HG03135 (cell line): ENCODE results near the gene HOXA9.

ENCODE experiments used
- ATAC-seq: cut with Tn5 transposase; IDR thresholded peaks from one replicate; pipeline ENCODE4 v1.9.1; 2021; ENCODE audit warnings: mild to moderate bottlenecking, moderate library complexity; ENCODE audit not compliant: unreplicated experiment

The HOXA9 gene

DNA sequence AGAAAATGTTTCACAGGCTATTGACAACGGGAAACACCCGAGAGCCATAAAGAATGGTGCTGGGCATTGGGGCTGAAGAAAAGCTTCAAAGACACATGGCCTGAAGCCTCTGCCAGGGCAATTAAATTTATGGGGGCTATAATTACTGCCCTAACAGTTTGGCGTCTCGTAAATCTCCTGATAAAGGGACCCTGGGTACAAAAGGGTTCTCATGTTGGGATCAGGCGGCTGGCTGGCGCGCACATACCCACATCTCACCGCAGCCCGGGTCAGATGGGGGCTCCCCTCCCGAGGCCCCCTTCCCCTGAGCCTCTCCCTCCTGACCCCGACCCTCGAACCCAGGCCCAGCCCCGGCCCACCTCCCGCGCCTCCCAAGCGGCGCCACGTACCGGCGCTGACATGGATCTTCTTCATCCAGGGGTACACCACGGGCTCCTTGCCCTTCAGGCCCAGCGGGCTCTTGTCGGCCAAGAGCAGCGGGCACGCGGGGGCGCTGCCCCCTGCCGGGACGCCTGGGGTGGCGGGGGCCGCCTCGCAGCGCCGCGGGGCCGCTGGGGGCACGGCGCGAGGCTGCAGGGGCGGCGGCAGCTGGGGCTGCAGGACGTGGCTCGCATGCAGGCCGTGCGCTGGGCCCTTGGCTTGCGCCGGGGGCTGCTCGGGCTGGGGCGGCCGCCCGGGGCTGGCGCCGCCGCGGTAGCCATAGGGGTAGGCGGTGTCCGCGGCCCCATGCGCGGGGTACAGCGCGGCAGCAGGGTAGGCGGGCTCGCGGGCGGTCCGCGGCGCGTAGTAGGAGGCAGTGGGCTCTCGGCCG lies 35.4 kb downstream of the HOXA9 start:
- no peak for ATAC-seq

- no peak for ATAC-seq
These were observed 36.3 kb downstream of the HOXA9 start for GRCh38 chr7:27128776-27129728.

- no peak for ATAC-seq
These were observed 37.3 kb downstream of the HOXA9 start for GRCh38 chr7:27128034-27128433.

- no peak for ATAC-seq
These were observed 38.6 kb downstream of the HOXA9 start for GRCh38 chr7:27126596-27127327.

GRCh38 chr7:27125986-27126394 lies 39.3 kb downstream of the HOXA9 start:
- no peak for ATAC-seq

- no peak for ATAC-seq
These were observed 40.2 kb downstream of the HOXA9 start for GRCh38 chr7:27124902-27125689.

DNA sequence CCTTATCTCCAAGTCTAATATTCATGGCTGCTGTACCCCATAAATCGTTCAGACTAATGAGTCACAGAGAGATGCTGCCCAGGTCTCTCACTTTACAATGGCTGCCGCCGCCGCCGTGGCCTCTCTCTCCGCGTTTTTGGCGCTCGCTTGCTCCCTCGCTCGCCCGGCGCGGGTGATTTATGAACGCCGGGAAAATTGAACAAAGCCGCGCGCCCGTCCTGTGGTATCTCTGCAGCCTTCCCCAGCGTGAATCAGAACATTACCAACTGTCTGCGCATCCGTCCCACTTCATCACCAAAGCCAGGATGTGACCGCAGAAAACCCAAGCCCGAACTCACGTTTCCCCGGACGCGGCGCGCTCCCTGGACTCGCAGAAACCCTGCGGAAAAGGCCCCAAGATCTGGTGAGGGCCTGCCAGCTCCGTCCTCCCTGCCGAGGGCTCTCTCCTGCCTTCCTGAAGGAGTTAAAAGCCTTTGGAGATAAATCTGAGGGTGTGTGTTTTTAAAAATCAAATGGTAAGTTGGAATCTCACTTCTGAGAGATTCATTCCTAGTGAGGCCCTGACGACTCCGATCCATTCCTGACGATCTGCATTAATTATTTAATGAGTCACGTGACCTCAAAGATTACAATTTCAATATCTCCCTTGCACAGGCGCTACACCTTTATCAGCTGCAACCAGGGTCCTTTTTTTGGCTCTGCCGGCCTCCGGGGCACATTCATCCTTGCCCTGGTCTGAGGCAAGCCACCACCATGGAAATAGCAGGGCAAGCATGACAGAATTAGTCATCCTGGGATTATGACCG lies 41.0 kb downstream of the HOXA9 start:
- no peak for ATAC-seq

- ATAC-seq: no peak
These were observed 41.8 kb downstream of the HOXA9 start for GRCh38 chr7:27123477-27124053.

DNA sequence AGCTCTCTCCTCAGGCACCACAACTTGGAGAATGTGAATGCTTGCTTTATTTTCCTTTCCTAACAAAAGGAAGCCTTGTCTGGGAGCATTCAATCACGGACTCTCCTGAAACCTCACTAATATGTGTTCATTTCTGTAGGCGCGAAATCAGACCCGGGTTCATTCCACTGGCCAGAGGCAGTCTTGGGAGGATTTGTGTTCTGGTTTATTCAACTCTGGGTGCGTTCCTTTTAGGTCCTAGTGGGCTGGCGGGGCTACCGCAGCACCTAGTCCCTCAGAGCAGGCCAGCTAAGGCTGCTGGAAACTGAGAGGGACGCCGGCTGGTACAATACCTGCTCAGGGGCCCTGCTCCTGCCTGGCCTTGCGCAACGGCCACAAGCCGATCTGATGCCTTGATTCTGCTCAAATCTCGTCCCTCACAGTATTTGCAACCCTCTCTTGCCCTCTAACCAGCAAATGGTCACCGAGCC lies 42.3 kb downstream of the HOXA9 start:
- no peak for ATAC-seq

DNA sequence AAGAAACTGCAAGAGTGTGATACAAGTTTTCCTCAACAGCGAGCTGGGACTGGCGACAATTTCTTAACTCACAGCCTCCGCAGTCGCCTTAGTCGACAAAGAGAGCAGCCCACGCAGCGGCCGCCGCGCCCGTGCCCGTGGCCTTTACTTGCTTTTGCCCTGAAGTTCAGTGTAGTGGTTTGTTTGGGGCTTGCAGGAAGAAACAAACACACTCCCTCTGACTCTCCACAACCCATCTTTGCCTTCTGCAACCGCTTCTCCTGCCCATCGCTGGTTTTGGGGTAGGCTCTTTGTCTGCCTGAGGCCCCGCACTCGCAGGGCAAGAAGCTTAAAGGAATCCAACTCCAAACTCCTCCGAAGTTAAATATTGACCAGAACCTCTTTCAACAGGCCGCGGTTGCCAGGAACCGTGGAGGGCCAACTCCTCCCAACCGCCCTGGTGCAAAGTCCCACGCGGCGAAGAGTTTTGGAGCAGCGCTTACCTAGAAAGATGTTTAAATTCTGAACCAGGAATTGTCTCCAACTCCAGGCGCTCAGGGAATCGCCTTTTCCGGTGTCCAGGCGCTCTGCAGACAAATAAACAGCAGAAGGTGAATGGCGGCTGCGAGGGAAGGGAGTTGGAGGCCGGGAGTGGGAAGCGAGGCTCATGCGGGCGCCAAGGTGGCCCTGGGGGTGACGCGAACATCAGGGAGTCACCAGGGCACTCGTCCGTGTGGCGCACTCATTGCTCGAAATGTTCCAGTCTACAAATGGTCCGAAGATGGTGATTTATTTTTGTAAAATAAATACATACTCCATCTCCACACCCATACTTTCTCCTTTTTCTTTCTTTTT lies 43.0 kb downstream of the HOXA9 start:
- ATAC-seq: no peak

DNA sequence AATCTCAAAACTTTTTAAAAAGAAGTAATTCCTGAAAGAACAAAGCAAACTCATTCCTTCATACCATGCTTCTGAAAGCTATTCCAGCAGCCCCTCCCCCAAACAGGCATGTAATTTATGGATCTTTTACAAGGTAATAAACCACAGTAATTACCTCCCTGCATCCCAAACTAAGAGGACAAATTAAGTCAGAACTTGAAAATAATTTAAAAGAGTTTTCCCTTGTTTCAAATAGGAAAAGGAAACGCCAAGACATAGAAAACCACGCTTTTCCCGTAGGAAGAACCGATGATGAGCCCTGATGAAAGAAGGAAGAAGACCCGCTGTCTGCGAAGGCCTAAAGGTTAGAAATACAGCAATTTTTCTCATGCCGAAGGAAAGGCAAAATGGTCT lies 43.7 kb downstream of the HOXA9 start:
- ATAC-seq: no peak

DNA sequence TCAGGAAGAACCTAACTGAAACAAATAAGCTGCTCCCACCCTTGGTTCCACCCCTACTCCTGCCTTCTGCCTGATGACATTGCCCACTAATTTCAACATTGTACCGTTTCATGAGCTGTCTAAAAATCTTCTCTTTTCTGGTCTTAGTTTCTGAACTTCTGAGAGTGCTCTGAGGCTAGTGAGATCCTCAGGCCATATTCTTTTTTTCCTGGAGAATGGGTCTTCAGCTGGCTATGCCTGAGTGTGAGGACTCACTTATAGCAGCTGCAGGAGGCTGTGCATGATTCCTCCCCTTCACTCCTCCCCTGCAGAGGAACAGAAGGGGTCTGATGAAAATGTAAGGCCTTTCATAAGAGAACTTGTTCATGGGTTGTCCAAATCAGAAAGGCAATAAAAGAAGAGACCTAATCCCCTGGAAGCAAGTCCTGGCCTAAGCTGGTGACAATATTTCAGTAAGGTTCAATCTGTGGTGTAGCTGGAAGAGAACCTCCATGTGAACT lies 45.9 kb downstream of the HOXA9 start:
- no peak for ATAC-seq

DNA sequence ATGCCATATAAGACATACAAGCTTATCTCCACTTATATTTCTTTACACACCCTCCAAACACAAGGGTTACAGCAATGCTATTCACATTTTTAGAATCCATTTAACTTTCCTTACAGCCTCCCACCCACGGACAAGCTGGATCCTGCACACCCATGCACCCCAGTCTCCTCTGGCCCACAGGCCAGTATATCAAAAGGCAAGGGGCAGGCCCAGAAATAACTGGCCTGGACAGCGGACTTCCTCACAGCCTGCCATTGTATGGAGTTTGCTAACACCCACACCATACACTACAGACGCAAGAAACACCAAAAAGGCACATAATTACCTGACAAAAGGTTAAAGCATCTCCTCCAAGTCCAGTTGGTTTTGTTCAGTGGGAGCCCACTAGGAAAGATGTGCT lies 46.8 kb downstream of the HOXA9 start:
- ATAC-seq: no peak

GRCh38 chr7:27117887-27118491 lies 47.3 kb downstream of the HOXA9 start:
- ATAC-seq: no peak

GRCh38 chr7:27116962-27117886 lies 48.1 kb downstream of the HOXA9 start:
- ATAC-seq: no peak
